Dermis blood vessel endothelial cell (primary cell): ENCODE measurements around the gene TMEM239. TPM values are rescaled to one million over a fixed set of nuclear protein-coding genes. Genes with fewer than 3 reads are reported as not detected.
"Not testable (repeated sequence)": the region's sequence is repeated elsewhere in the genome, so short reads cannot be mapped to it uniquely, and the experiment has no call there.

Experiments used
- DNase-seq: peaks from one replicate; pipeline ENCODE4 v3.0.0; 2010
- total RNA-seq: library from RNA; depleted of rRNA; stranded (reverse); fragments of >200 nt; gene quantifications from 2 replicates; pipeline ENCODE4 v1.2.3, GENCODE V29; 2014

TMEM239 gene
- total RNA-seq, 1 donor from 2014 or later = not detected

GRCh38 chr20:2820896-2821869 lies 5.0 kb downstream of the TMEM239 start:
- DNase-seq = no peak

- no peak for DNase-seq
Measured at GRCh38 chr20:2822073-2822472, 5.9 kb downstream of the TMEM239 start.

- DNase-seq = no peak
Measured at GRCh38 chr20:2825761-2826160, 9.6 kb downstream of the TMEM239 start.

GRCh38 chr20:2826655-2827054 lies 10.5 kb downstream of the TMEM239 start:
- no peak for DNase-seq

- DNase-seq = no peak
Measured at GRCh38 chr20:2829376-2829775, 13.2 kb downstream of the TMEM239 start.

- DNase-seq = not testable (repeated sequence)
Measured at GRCh38 chr20:2831206-2831605, 15.0 kb downstream of the TMEM239 start.

- no peak for DNase-seq
Measured at GRCh38 chr20:2833761-2834160, 17.6 kb downstream of the TMEM239 start.

- no peak for DNase-seq
Measured at GRCh38 chr20:2834401-2835110, 18.4 kb downstream of the TMEM239 start.

- no peak for DNase-seq
Measured at GRCh38 chr20:2835331-2835796, 19.2 kb downstream of the TMEM239 start.

- DNase-seq = no peak
Measured at GRCh38 chr20:2836035-2836434, 19.9 kb downstream of the TMEM239 start.

GRCh38 chr20:2837221-2837960 lies 21.2 kb downstream of the TMEM239 start:
- no peak for DNase-seq

- no peak for DNase-seq
Measured at GRCh38 chr20:2838170-2838797, 22.1 kb downstream of the TMEM239 start.

GRCh38 chr20:2838847-2839671 lies 22.9 kb downstream of the TMEM239 start:
- no peak for DNase-seq

- no peak for DNase-seq
Measured at GRCh38 chr20:2839732-2840137, 23.6 kb downstream of the TMEM239 start.

GRCh38 chr20:2840138-2840966 lies 24.2 kb downstream of the TMEM239 start, which contains the start of the genes PCED1A and VPS16:
TSS of gene PCED1A (minus strand) at chr20:2840655. CDS start at chr20:2839912, 743 bp downstream.
TSS of gene VPS16 (plus strand) at chr20:2840745. CDS start at chr20:2840775, 30 bp downstream.
- peak; percentile 89 for DNase-seq

GRCh38 chr20:2840967-2841531 lies 24.9 kb downstream of the TMEM239 start:
- peak; percentile 66 for DNase-seq

GRCh38 chr20:2845607-2846006 lies 29.4 kb downstream of the TMEM239 start:
- DNase-seq = no peak

- DNase-seq = no peak
Measured at GRCh38 chr20:2846698-2847097, 30.5 kb downstream of the TMEM239 start.

- DNase-seq = no peak
Measured at GRCh38 chr20:2847802-2848201, 31.6 kb downstream of the TMEM239 start.

- DNase-seq = no peak
Measured at GRCh38 chr20:2849529-2849928, 33.4 kb downstream of the TMEM239 start.
